NB4 (cell line): ENCODE results near the gene CEP89.
"Not testable (repeated sequence)": the region's sequence is repeated elsewhere in the genome, so short reads cannot be mapped to it uniquely, and the experiment has no call there.

Experiments used
- DNase-seq: peaks from one replicate; pipeline ENCODE4 v3.0.0; 2010; ENCODE audit warnings: low read depth
- H3K4me3 ChIP-seq: one replicate; pipeline ENCODE4 v1.5.1; 2011; ENCODE audit warnings: mild to moderate bottlenecking, low read depth, low read length, moderate library complexity
- MYC ChIP-seq: IDR thresholded peaks from 2 replicates; pipeline ENCODE4 v1.6.1; 2011; ENCODE audit warnings: low read depth, low read length
- POLR2A ChIP-seq: IDR thresholded peaks from 2 replicates; pipeline ENCODE4 v1.6.1; 2011; ENCODE audit warnings: mild to moderate bottlenecking; ENCODE audit not compliant: insufficient read length; ENCODE audit errors: extremely low read depth
- TF ChIP-seq, protein P1 (sequence below): IDR thresholded peaks from one replicate; pipeline ENCODE4 v1.5.1; 2012; ENCODE audit warnings: low read depth, low read length
- TF ChIP-seq, protein P2 (sequence below): IDR thresholded peaks from 2 replicates; pipeline ENCODE4 v1.6.1; 2011; ENCODE audit warnings: low read depth, low read length

CEP89 gene

GRCh38 chr19:33000510-33000909 is 28.8 kb upstream of the CEP89 start:
- no peak overlapping the region for H3K4me3 ChIP-seq
- TF ChIP-seq, protein P1, sequence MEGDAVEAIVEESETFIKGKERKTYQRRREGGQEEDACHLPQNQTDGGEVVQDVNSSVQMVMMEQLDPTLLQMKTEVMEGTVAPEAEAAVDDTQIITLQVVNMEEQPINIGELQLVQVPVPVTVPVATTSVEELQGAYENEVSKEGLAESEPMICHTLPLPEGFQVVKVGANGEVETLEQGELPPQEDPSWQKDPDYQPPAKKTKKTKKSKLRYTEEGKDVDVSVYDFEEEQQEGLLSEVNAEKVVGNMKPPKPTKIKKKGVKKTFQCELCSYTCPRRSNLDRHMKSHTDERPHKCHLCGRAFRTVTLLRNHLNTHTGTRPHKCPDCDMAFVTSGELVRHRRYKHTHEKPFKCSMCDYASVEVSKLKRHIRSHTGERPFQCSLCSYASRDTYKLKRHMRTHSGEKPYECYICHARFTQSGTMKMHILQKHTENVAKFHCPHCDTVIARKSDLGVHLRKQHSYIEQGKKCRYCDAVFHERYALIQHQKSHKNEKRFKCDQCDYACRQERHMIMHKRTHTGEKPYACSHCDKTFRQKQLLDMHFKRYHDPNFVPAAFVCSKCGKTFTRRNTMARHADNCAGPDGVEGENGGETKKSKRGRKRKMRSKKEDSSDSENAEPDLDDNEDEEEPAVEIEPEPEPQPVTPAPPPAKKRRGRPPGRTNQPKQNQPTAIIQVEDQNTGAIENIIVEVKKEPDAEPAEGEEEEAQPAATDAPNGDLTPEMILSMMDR: no peak
- TF ChIP-seq POLR2A: no peak
- TF ChIP-seq MYC: no peak
- TF ChIP-seq, protein P2, sequence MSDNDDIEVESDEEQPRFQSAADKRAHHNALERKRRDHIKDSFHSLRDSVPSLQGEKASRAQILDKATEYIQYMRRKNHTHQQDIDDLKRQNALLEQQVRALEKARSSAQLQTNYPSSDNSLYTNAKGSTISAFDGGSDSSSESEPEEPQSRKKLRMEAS: no peak
- DNase-seq: no peak

DNA sequence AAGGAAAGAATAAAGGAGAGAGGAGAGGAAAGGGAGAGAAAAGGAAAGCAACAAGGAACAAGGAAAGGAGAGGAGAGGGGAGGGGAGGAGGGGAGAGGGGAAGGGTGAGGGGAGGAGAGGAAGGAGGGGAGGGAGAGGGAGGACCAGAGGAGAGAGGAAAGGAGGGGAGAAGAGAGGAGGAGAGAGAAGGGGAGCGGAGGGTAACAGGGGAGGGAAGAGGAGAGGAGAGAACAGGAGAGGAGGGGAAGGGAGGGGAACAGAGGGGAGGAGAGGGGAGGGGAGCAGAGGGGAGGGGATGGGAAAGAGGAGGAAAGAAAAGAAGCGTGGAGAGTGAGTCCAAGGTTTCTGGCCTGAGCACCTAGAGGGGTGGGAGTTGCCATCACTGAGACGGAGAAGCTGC is 27.0 kb upstream of the CEP89 start:
- no peak overlapping the region for H3K4me3 ChIP-seq
- TF ChIP-seq, protein P1: no peak
- no peak for TF ChIP-seq MYC
- TF ChIP-seq, protein P2: no peak
- no peak for TF ChIP-seq POLR2A
- DNase-seq: no peak

DNA sequence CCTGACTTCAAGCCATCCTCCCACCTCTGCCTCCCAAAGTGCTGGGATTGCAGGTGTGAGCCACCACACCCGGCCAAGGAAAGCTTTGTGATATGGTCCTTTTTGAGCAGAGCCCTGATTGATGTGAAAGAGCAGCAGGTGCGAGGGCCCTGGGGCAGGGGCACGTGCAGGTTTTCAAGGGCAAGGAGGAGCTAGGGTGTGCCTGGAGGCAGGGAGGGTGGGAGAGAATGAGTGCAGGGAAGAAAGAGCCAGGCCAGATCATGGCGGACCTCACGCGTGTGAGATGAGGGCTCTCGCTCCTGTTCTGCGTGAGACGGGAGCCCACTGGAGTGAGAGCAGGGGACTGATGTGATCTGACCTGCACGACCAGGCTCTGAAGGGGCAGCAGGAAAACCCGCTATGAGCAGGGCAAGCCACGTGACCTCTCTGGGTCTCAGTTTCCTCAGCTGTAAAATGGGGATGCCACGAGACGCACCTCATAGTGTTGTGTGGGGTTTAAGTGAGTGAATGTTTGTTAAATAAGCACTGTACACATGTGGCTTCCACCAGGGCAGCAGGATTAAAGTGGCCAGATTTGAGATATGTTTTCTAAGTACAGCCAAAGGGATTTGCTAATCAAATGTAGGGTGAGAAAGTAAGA is 26.1 kb upstream of the CEP89 start:
- no peak for DNase-seq
- TF ChIP-seq, protein P1: no peak
- TF ChIP-seq POLR2A: no peak
- no peak overlapping the region for H3K4me3 ChIP-seq

DNA sequence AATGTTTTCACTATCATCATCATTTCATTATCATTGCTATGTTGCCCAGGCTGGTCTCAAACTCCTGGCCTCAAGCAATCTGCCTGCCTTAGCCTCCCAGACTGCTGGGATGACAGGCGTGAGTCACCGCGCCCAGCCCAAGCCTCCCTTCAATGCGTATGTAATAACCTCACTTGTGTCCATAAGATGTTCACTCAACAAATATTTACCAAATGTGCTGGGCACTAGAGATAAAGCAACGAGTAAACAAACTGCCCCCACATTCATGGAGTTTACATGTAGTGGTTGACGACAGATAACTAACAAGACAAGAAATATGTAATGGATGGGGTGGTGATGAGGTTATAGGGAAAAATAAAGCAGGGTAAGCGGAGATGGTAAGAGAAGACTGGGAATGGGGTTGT is 25.3 kb upstream of the CEP89 start:
- not testable (repeated sequence) for DNase-seq, H3K4me3 ChIP-seq

GRCh38 chr19:32995966-32996365 is 24.2 kb upstream of the CEP89 start:
- not testable (repeated sequence) for H3K4me3 ChIP-seq, DNase-seq

GRCh38 chr19:32988724-32989123 is 17.0 kb upstream of the CEP89 start:
- no peak overlapping the region for H3K4me3 ChIP-seq
- no peak for DNase-seq
- TF ChIP-seq, protein P1: no peak
- TF ChIP-seq POLR2A (no peak), MYC (no peak)
- TF ChIP-seq, protein P2: no peak

DNA sequence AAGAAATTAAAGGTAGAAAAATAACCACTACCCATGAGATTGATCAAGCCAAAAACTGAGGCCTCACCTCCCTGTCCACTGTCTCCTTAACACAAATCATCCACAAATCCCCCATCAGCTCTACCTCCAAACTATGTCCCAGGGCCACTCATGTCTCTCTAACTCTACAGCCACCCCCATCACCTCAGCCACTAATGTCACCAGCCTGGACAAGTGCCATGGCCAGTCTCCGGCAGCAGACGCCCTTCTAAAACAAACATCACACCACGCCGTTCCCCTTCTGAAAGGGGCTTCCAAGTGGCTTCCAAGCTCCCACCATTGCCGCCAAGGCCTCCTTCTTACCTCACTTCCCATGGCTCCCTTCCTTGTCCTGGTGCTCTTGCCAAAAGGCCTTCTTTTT is 16.5 kb upstream of the CEP89 start:
- not testable (repeated sequence) for DNase-seq, H3K4me3 ChIP-seq

DNA sequence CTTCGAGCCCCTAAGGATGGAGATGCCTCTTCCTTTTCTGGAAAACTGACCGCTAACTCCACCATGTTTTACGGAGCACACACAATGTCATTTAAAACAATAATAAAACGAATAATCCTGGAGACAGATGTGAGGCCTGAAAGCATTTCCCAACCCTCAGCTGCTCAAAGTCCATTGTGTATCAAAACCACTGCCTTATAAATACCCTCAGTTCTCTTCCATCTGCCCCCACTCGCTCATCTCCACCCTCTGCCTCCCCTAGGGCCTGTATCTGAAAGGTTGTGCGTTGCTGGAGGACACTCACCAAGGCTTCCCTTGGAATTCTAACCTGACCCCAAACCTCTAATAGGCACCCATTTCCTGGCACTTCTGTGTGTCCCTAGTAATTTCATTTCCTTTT is 10.7 kb upstream of the CEP89 start:
- not testable (repeated sequence) for DNase-seq, H3K4me3 ChIP-seq

GRCh38 chr19:32979807-32980206 is 8.0 kb upstream of the CEP89 start:
- not testable (repeated sequence) for H3K4me3 ChIP-seq, DNase-seq

DNA sequence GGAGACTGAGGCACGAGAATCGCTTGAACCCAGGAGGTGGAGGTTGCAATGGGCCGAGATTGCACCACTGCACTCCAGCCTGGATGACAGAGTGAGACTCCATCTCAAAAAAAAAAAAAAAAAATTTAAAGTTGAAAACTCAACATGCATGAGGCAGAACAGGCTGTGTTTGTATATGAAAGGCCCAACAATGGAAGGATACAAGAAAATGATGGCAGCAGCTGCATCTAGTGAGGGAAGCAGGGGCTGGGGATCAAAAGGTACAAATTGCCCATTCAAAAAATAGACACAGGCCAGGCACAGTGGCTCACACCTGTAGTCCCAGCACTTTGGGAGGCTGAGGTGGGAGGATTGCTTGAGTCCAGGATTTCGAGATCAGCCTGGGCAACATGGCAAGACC is 6.1 kb upstream of the CEP89 start:
- DNase-seq, H3K4me3 ChIP-seq: not testable (repeated sequence)
